ENCODE data around the gene REV3L.
"Not testable (repeated sequence)": the region's sequence is repeated elsewhere in the genome, so short reads cannot be mapped to it uniquely, and the experiment has no call there.

The REV3L gene
- 87.1 to 117 reads per million in 2 experiments for total RNA-seq

- peak; percentile 85 for DNase-seq (ENCODE audit: low read depth)
Observed at GRCh38 chr6:111482959-111483735, at the start of gene REV3L. TSS of gene REV3L (minus strand) at chr6:111483218. CDS start at chr6:111482888, 330 bp downstream.

GRCh38 chr6:111531185-111531584 lies 48.2 kb upstream of the REV3L start:
- no peak for DNase-seq (ENCODE audit: low read depth)

GRCh38 chr6:111530667-111531066 lies 47.6 kb upstream of the REV3L start:
- DNase-seq (ENCODE audit: low read depth) = no peak

GRCh38 chr6:111530218-111530617 lies 47.2 kb upstream of the REV3L start:
- no peak for DNase-seq (ENCODE audit: low read depth)

- no peak for DNase-seq (ENCODE audit: low read depth)
Observed at GRCh38 chr6:111527367-111527766, 44.3 kb upstream of the REV3L start.

GRCh38 chr6:111524735-111525134 lies 41.7 kb upstream of the REV3L start:
- DNase-seq (ENCODE audit: low read depth) = no peak

- DNase-seq (ENCODE audit: low read depth) = no peak
Observed at GRCh38 chr6:111524252-111524651, 41.2 kb upstream of the REV3L start.

GRCh38 chr6:111523484-111524167 lies 40.6 kb upstream of the REV3L start:
- DNase-seq (ENCODE audit: low read depth) = no peak

GRCh38 chr6:111522393-111523020 lies 39.5 kb upstream of the REV3L start:
- no peak for DNase-seq (ENCODE audit: low read depth)

- no peak for DNase-seq (ENCODE audit: low read depth)
Observed at GRCh38 chr6:111521497-111522270, 38.7 kb upstream of the REV3L start.

GRCh38 chr6:111520524-111520923 lies 37.5 kb upstream of the REV3L start:
- DNase-seq (ENCODE audit: low read depth) = no peak

GRCh38 chr6:111517965-111518364 lies 34.9 kb upstream of the REV3L start:
- DNase-seq (ENCODE audit: low read depth) = no peak

- DNase-seq (ENCODE audit: low read depth) = no peak
Observed at GRCh38 chr6:111515259-111515658, 32.2 kb upstream of the REV3L start.

- not testable (repeated sequence) for DNase-seq (ENCODE audit: low read depth)
Observed at GRCh38 chr6:111514531-111514930, 31.5 kb upstream of the REV3L start.

- not testable (repeated sequence) for DNase-seq (ENCODE audit: low read depth)
Observed at GRCh38 chr6:111507219-111507618, 24.2 kb upstream of the REV3L start.

GRCh38 chr6:111505498-111505897 lies 22.5 kb upstream of the REV3L start:
- not testable (repeated sequence) for DNase-seq (ENCODE audit: low read depth)

GRCh38 chr6:111503660-111504059 lies 20.6 kb upstream of the REV3L start:
- DNase-seq (ENCODE audit: low read depth) = no peak

GRCh38 chr6:111503194-111503593 lies 20.2 kb upstream of the REV3L start:
- no peak for DNase-seq (ENCODE audit: low read depth)

- no peak for DNase-seq (ENCODE audit: low read depth)
Observed at GRCh38 chr6:111502154-111502553, 19.1 kb upstream of the REV3L start.

- DNase-seq (ENCODE audit: low read depth) = no peak
Observed at GRCh38 chr6:111499269-111499793, 16.3 kb upstream of the REV3L start.

- no peak for DNase-seq (ENCODE audit: low read depth)
Observed at GRCh38 chr6:111494951-111495635, 12.1 kb upstream of the REV3L start.

All from T follicular helper cell (primary cell).